Heart left ventricle (tissue), 16 donors: ENCODE data around the gene ADAM8. TPM values are rescaled to one million over a fixed set of nuclear protein-coding genes. Genes with fewer than 3 reads are reported as not detected.

Experiments
- ATAC-seq, 4 donors: fragments of 200-7000 bp; cut with Tn5 transposase; one replicate each; pipeline ENCODE4 v1.9.1; 2020 to 2022; ENCODE audit warnings: moderate library complexity in 4 of 4, mild to moderate bottlenecking in 3 of 4, moderate number of reproducible peaks in 1 of 4
- DNase-seq, 5 donors: peaks; one replicate each; pipeline ENCODE4 v3.0.0-alpha.2; 2020
- H3K27ac ChIP-seq, 12 donors: fragments of 200-600 bp; sonication (generic) in 4 of 12; one replicate each; pipeline versions ENCODE4 v1.5.0 to v1.8.0; 2016 to 2022; ENCODE audit warnings: mild to moderate bottlenecking in 2 of 12
- H3K27me3 ChIP-seq, 9 donors: fragments of 200-600 bp; sonication (generic) in 2 of 9; one replicate each; pipeline versions ENCODE4 v1.5.1 to v1.8.0; 2016 to 2022; ENCODE audit warnings: mild to moderate bottlenecking in 3 of 9
- H3K36me3 ChIP-seq, 9 donors: fragments of 200-600 bp; sonication (generic) in 2 of 9; one replicate each; pipeline versions ENCODE4 v1.5.0 to v1.8.0; 2018 to 2022; ENCODE audit warnings: mild to moderate bottlenecking in 2 of 9
- H3K4me1 ChIP-seq, 12 donors: fragments of 200-600 bp; sonication (generic) in 4 of 12; one replicate each; pipeline versions ENCODE4 v1.5.0 to v1.8.0; 2016 to 2022; ENCODE audit warnings: mild to moderate bottlenecking in 3 of 12
- H3K4me3 ChIP-seq, 12 donors: fragments of 200-600 bp; sonication (generic) in 4 of 12; one replicate each; pipeline versions ENCODE4 v1.5.0 to v1.8.0; 2017 to 2022; ENCODE audit warnings: mild to moderate bottlenecking in 9 of 12, moderate library complexity in 4 of 12
- H3K9me3 ChIP-seq, 12 donors: fragments of 200-600 bp; sonication (generic) in 4 of 12; one replicate each; pipeline versions ENCODE4 v1.5.0 to v1.8.0; 2016 to 2022; ENCODE audit warnings: mild to moderate bottlenecking in 1 of 12
- POLR2A ChIP-seq, 2 donors: fragments of 450-650 bp; IDR thresholded peaks; one replicate each; pipeline ENCODE4 v1.6.1; 2017; ENCODE audit warnings: antibody characterized with exemption in 2 of 2, mild to moderate bottlenecking in 2 of 2, moderate library complexity in 2 of 2
- WGBS, 4 donors: extraction: QIAGEN DNeasy Blood & Tissue Kit in 2 of 4; methylation state at CpG; one replicate each; pipeline versions ENCODE4 v1.1.5 to v1.1.7; 2013 to 2018; 5-methylcytosine and 5-hydroxymethylcytosine counted together
- intact Hi-C, 10 donors: fragments of 100-400 bp; cut with DNase I; formaldehyde crosslinking; loops; one replicate each; pipeline versions ENCODE4 v1.11.1 to v1.14.2; 2022
- polyA plus RNA-seq, 2 donors: library from polyadenylated mRNA; stranded (reverse); fragments of 200-250 nt; gene quantifications; one replicate each; pipeline ENCODE4 v1.2.3, GENCODE V29; 2013
- total RNA-seq, 9 donors: library from RNA; depleted of rRNA in 2 of 9; stranded (reverse); fragments of >200 nt in 2 of 9; fragmentation: NEBNext Ultra II Directional in 3 of 9; extraction: Animal tissue kit (Norgen Biotek cat#: 25700) in 3 of 9; gene quantifications; one replicate each; pipeline versions ENCODE4 v1.1.0 to v1.2.4, GENCODE V29; 2016 to 2023
- TF ChIP-seq, protein P1 (sequence below), 12 donors: fragments of 200-600 bp; sonication (generic) in 4 of 12; IDR thresholded peaks; one replicate each; pipeline versions ENCODE4 v1.5.0 to v1.8.0; 2018 to 2022; ENCODE audit warnings: antibody characterized with exemption in 12 of 12, mild to moderate bottlenecking in 5 of 12
- donor health status: ischemic (EF 13 %, LVEDD 7.1; RV severe dilation, severe dysfunction).
- donor health status: healthy with polysubstance abuse.
- donor health status: DM: no; HTN: yes; CAD: no.
- donor health status: DM: no; HTN: no; CAD: no.
- donor health status: ischemic (EF 25% LVEDD 6.9; RV normal size, moderate dysfunction).
- donor health status: ischemic (EF 25% LVEDD 5.7; RV mildly dilated, moderate dysfunction).
- donor health status: healthy.
- donor health status: DM: yes; HTN: yes; CAD: no.
- donor health status: ischemic (EF 35%, LVEDD 5.7; RV mildly dilated, moderate dysfunction).
- donor health status: nonischemic (EF 11% LVEDD 7.7; RV severe dilation, severe dysfunction).
- donor health status: DM: yes; HTN: yes; CAD: no.
- donor health status: PGD.
- donor health status: ischemic (EF 29% LVEDD 5.4; RV normal size, mild dysfunction).
- donor health status: nonischemic (EF 23%, LVEDD 6.1; RV moderate dilation, normal function).

Gene ADAM8
- total and polyA plus RNA-seq, 11 donors: 0.50 to 10.3 (median 1.6) TPM

DNA sequence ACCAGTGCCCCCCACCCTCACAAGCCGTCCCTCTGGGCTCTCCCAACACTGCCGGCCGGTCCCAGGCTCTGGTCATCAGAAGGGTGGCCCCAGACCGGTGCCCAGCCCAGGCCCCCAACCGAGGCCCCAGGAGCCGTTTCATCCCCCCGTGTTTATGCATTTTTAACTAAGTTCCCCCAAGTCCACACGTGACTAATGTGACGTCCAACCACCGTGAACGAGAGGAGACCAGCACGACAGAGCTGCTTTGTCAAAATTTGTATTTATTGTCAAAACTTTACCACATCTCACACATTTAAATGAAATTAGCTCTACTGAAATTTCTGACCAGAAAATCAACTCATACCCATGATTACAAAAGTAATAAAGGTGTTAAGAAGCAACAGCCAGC is 30.4 kb downstream of the ADAM8 start:
- Histone ChIP-seq H3K36me3 (no peaks in the 10 kb centered on the region), H3K9me3 (no peaks in the 10 kb centered on the region), H3K4me3 (no peak overlapping the region), H3K27ac (no peak overlapping the region), H3K4me1 (peaks cover 0 to 9% (median 0%) of the 10 kb centered on the region in 12 donors), H3K27me3 (peaks cover 0 to 76% (median 31%) of the 10 kb centered on the region in 9 donors)
- no peak for ATAC-seq
- DNase-seq: no peak
- 42 to 60% (median 54%) methylated on average over 12 of the region's 12 CpGs for WGBS, 4 donors
- intact Hi-C loops: no loop called here
- TF ChIP-seq, protein P1, sequence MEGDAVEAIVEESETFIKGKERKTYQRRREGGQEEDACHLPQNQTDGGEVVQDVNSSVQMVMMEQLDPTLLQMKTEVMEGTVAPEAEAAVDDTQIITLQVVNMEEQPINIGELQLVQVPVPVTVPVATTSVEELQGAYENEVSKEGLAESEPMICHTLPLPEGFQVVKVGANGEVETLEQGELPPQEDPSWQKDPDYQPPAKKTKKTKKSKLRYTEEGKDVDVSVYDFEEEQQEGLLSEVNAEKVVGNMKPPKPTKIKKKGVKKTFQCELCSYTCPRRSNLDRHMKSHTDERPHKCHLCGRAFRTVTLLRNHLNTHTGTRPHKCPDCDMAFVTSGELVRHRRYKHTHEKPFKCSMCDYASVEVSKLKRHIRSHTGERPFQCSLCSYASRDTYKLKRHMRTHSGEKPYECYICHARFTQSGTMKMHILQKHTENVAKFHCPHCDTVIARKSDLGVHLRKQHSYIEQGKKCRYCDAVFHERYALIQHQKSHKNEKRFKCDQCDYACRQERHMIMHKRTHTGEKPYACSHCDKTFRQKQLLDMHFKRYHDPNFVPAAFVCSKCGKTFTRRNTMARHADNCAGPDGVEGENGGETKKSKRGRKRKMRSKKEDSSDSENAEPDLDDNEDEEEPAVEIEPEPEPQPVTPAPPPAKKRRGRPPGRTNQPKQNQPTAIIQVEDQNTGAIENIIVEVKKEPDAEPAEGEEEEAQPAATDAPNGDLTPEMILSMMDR (IDR thresholded peaks at IDR 0.05): no peak

DNA sequence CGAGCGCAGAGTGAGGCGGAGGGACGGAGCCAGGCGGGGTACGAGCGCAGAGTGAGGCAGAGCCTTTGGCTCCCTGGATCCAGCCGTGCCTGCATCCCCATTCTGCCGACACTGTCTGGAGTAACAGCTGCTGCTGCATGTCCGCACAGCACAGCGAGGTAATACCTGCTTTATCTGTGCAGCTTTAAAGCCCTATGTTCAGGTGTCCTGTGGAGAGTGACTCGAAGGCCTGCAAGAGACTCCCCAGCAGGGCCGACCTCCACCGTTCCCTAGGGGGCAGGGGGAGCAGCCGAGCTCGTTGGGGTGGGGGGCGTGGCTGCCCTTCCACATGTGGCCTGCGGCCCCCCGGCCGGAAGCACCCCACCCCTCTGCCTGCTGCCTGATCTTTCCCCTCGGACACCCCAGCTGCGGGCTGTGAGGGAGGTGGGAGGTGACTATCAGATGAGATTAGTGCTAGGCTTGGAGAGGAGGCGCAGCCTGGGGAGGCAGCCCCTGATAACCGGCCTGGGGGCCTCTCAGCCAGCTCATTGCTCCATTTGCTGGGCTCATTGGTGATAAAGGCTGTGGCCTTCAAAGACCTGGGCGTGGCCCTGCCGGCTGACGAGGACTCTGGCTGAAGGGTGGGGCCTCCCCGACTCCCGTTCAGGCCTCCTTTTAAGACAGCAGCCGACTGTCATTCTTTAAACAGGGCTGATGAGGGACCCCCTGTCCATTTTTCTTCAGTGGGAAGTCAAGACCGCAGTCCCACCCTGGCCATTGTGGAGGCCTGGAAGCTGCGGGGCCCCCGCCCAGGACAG is 31.0 kb downstream of the ADAM8 start:
- 40 to 53% (median 44%) methylated on average over 26 to 33 of the region's 33 CpGs for WGBS, 4 donors
- Histone ChIP-seq H3K27ac (no peak overlapping the region), H3K27me3 (peaks cover 0 to 81% (median 35%) of the 10 kb centered on the region in 9 donors), H3K4me1 (peaks cover 0 to 15% (median 0%) of the 10 kb centered on the region in 12 donors), H3K36me3 (no peaks in the 10 kb centered on the region), H3K9me3 (no peaks in the 10 kb centered on the region), H3K4me3 (no peak overlapping the region)
- no peak for ATAC-seq
- intact Hi-C loops: no loop called here
- TF ChIP-seq, protein P1 (IDR thresholded peaks at IDR 0.05): no peak
- no peak for TF ChIP-seq POLR2A (IDR thresholded peaks at IDR 0.05)
- no peak for DNase-seq

DNA sequence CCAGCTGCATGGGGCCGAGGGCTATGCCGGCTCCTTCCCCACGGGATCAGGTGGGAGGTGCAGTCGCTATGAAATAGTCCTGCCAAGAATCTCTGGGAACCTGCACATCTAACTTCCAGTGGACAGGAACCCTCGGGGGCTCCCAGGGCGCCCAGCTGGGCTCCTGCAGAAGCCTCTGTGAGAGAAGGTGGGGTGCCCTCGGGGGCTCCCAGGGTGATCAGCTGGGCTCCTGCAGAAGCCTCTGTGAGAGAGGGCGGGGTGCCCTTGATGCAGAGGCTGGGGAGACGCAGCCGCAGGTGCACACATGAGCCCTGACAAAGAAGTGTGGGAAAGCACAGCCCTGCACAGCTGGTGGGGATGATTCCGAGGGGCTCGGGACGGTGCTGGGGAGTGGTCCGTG is 33.1 kb downstream of the ADAM8 start:
- peaks cover 0 to 16% (median 0%) of the 10 kb centered on the region in 12 donors for H3K4me1 ChIP-seq
- no peaks in the 10 kb centered on the region for H3K36me3 ChIP-seq
- ATAC-seq (no peak), DNase-seq (no peak)
- peaks cover 9 to 91% (median 54%) of the 10 kb centered on the region in 9 donors for H3K27me3 ChIP-seq
- no peak overlapping the region for H3K27ac ChIP-seq
- intact Hi-C loops: no loop called here
- H3K4me3 ChIP-seq: no peak overlapping the region
- TF ChIP-seq, protein P1 (IDR thresholded peaks at IDR 0.05): no peak
- H3K9me3 ChIP-seq: no peaks in the 10 kb centered on the region
- 62 to 76% (median 68%) methylated on average over 14 of the region's 14 CpGs for WGBS, 4 donors

DNA sequence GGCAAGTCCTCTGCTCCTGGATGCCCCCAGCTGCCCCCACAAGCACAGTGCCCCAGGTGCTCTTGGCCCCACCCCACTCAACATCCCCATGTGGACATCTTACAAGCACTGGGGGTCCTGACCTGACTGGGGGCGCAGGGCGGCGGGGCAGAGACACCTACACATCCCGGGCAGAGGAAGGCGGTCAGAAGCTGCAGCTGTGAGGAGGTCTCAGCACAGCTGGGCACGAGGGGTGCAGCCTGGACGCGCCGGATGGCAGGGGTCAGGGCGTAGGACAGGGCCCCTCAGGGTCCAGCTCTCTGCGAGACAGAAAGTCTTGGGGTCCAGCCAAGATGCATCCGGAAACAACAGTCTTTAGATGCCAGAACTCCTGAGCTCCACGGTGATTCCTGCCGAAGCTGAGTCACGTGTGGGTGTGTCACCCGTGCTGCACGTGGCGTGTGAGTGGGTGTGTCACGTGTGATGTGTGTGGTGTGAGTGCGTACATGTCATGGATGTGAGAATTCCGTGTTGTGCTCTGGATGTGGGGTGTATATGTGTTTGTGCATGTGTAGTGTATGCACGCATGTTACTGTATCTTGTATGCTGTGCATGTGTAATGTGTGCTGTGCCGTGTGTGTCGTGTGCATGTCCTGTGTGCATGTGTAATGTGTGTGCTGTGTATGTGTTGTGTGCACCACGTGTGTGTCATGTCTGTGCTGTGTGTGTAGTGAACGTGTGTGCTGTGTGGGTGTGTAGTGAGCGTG is 33.9 kb downstream of the ADAM8 start:
- ATAC-seq (no peak), DNase-seq (no peak)
- no peak overlapping the region for H3K27ac ChIP-seq
- H3K36me3 ChIP-seq: no peaks in the 10 kb centered on the region
- peaks cover 0 to 16% (median 0%) of the 10 kb centered on the region in 12 donors for H3K4me1 ChIP-seq
- no peaks in the 10 kb centered on the region for H3K9me3 ChIP-seq
- no peak overlapping the region for H3K4me3 ChIP-seq
- intact Hi-C loops: no loop called here
- TF ChIP-seq, protein P1 (IDR thresholded peaks at IDR 0.05): no peak
- no peak for TF ChIP-seq POLR2A (IDR thresholded peaks at IDR 0.05)
- H3K27me3 ChIP-seq: peaks cover 16 to 91% (median 62%) of the 10 kb centered on the region in 9 donors
- WGBS, 4 donors: 73 to 82% (median 79%) methylated on average over 27 of the region's 27 CpGs
